ENCODE data around the gene SOSTDC1.
A peak's percentile ranks its signal among the peaks of the same experiment; 100 is the strongest.
"Not testable (repeated sequence)": the region's sequence is repeated elsewhere in the genome, so short reads cannot be mapped to it uniquely, and the experiment has no call there.

Gene SOSTDC1

GRCh38 chr7:16465469-16466361 lies at the start of gene SOSTDC1:
Gene SOSTDC1, minus strand, starts transcription at chr7:16465738. Its CDS starts 70 bp downstream, at chr7:16465668.
- peak within 1 kb of the TSS; percentile 37; the same call in 1 of the 2 replicates for H3K4me3 ChIP-seq (ENCODE audit: low read depth, low read length)
- H3K4me1 ChIP-seq (ENCODE audit: control insufficient read depth, insufficient read depth, low read length) = peaks cover 22% of the 10 kb centered on the region
- H3K36me3 ChIP-seq (ENCODE audit: control insufficient read depth, insufficient read depth, low read length) = no peaks in the 10 kb centered on the region
- no peak within 1 kb of the TSS for H3K9ac ChIP-seq (ENCODE audit: low read length)
- peak within 1 kb of the TSS; percentile 31; the same call in 1 of the 2 replicates for H3K27ac ChIP-seq (ENCODE audit: low read depth, low read length)
- H3K9me3 ChIP-seq (ENCODE audit: control insufficient read depth, insufficient read depth, low read depth, low read length) = no peaks in the 10 kb centered on the region
- no peaks in the 10 kb centered on the region for H3K27me3 ChIP-seq (ENCODE audit: control insufficient read depth, insufficient read depth, low read length)

- H3K4me1 ChIP-seq (ENCODE audit: control insufficient read depth, insufficient read depth, low read length) = peaks cover 14% of the 10 kb centered on the region
- H3K4me3 ChIP-seq (ENCODE audit: low read depth, low read length) = no peak overlapping the region
- H3K27ac ChIP-seq (ENCODE audit: low read depth, low read length) = no peak overlapping the region
- no peaks in the 10 kb centered on the region for H3K36me3 ChIP-seq (ENCODE audit: control insufficient read depth, insufficient read depth, low read length)
- no peaks in the 10 kb centered on the region for H3K9me3 ChIP-seq (ENCODE audit: control insufficient read depth, insufficient read depth, low read depth, low read length)
- no peaks in the 10 kb centered on the region for H3K27me3 ChIP-seq (ENCODE audit: control insufficient read depth, insufficient read depth, low read length)
- no peak overlapping the region for H3K9ac ChIP-seq (ENCODE audit: low read length)
Observed at GRCh38 chr7:16514729-16515128, 49.2 kb upstream of the SOSTDC1 start.

- H3K27ac ChIP-seq (ENCODE audit: low read depth, low read length) = no peak overlapping the region
- no peaks in the 10 kb centered on the region for H3K36me3 ChIP-seq (ENCODE audit: control insufficient read depth, insufficient read depth, low read length)
- H3K9ac ChIP-seq (ENCODE audit: low read length) = no peak overlapping the region
- peaks cover 14% of the 10 kb centered on the region for H3K4me1 ChIP-seq (ENCODE audit: control insufficient read depth, insufficient read depth, low read length)
- no peaks in the 10 kb centered on the region for H3K9me3 ChIP-seq (ENCODE audit: control insufficient read depth, insufficient read depth, low read depth, low read length)
- no peaks in the 10 kb centered on the region for H3K27me3 ChIP-seq (ENCODE audit: control insufficient read depth, insufficient read depth, low read length)
- no peak overlapping the region for H3K4me3 ChIP-seq (ENCODE audit: low read depth, low read length)
Observed at GRCh38 chr7:16514271-16514670, 48.7 kb upstream of the SOSTDC1 start.

- Histone ChIP-seq H3K9me3 (ENCODE audit: control insufficient read depth, insufficient read depth, low read depth, low read length) (no peaks in the 10 kb centered on the region), H3K4me1 (ENCODE audit: control insufficient read depth, insufficient read depth, low read length) (peaks cover 14% of the 10 kb centered on the region), H3K27me3 (ENCODE audit: control insufficient read depth, insufficient read depth, low read length) (no peaks in the 10 kb centered on the region), H3K27ac (ENCODE audit: low read depth, low read length) (no peak overlapping the region), H3K4me3 (ENCODE audit: low read depth, low read length) (no peak overlapping the region), H3K36me3 (ENCODE audit: control insufficient read depth, insufficient read depth, low read length) (no peaks in the 10 kb centered on the region), H3K9ac (ENCODE audit: low read length) (no peak overlapping the region)
Observed at GRCh38 chr7:16512097-16512496, 46.6 kb upstream of the SOSTDC1 start.

- Histone ChIP-seq H3K36me3 (ENCODE audit: control insufficient read depth, insufficient read depth, low read length) (no peaks in the 10 kb centered on the region), H3K9me3 (ENCODE audit: control insufficient read depth, insufficient read depth, low read depth, low read length) (no peaks in the 10 kb centered on the region), H3K9ac (ENCODE audit: low read length) (no peak overlapping the region), H3K4me3 (ENCODE audit: low read depth, low read length) (no peak overlapping the region), H3K4me1 (ENCODE audit: control insufficient read depth, insufficient read depth, low read length) (peaks cover 14% of the 10 kb centered on the region), H3K27ac (ENCODE audit: low read depth, low read length) (no peak overlapping the region), H3K27me3 (ENCODE audit: control insufficient read depth, insufficient read depth, low read length) (no peaks in the 10 kb centered on the region)
Observed at GRCh38 chr7:16511314-16511713, 45.8 kb upstream of the SOSTDC1 start.

- Histone ChIP-seq H3K27ac (ENCODE audit: low read depth, low read length) (no peak overlapping the region), H3K36me3 (ENCODE audit: control insufficient read depth, insufficient read depth, low read length) (no peaks in the 10 kb centered on the region), H3K27me3 (ENCODE audit: control insufficient read depth, insufficient read depth, low read length) (no peaks in the 10 kb centered on the region), H3K9me3 (ENCODE audit: control insufficient read depth, insufficient read depth, low read depth, low read length) (no peaks in the 10 kb centered on the region), H3K4me1 (ENCODE audit: control insufficient read depth, insufficient read depth, low read length) (peaks cover 14% of the 10 kb centered on the region), H3K4me3 (ENCODE audit: low read depth, low read length) (no peak overlapping the region), H3K9ac (ENCODE audit: low read length) (no peak overlapping the region)
Observed at GRCh38 chr7:16509829-16510228, 44.3 kb upstream of the SOSTDC1 start.

- H3K36me3 ChIP-seq (ENCODE audit: control insufficient read depth, insufficient read depth, low read length); H3K9me3 ChIP-seq (ENCODE audit: control insufficient read depth, insufficient read depth, low read depth, low read length); H3K27ac ChIP-seq (ENCODE audit: low read depth, low read length); H3K4me3 ChIP-seq (ENCODE audit: low read depth, low read length); H3K9ac ChIP-seq (ENCODE audit: low read length); H3K4me1 ChIP-seq (ENCODE audit: control insufficient read depth, insufficient read depth, low read length); H3K27me3 ChIP-seq (ENCODE audit: control insufficient read depth, insufficient read depth, low read length): not testable (repeated sequence)
Observed at GRCh38 chr7:16506422-16506821, 40.9 kb upstream of the SOSTDC1 start.

- H3K36me3 ChIP-seq (ENCODE audit: control insufficient read depth, insufficient read depth, low read length) = no peaks in the 10 kb centered on the region
- H3K27ac ChIP-seq (ENCODE audit: low read depth, low read length) = no peak overlapping the region
- H3K9ac ChIP-seq (ENCODE audit: low read length) = no peak overlapping the region
- no peaks in the 10 kb centered on the region; the same call in 1 of the 2 replicates for H3K9me3 ChIP-seq (ENCODE audit: control insufficient read depth, insufficient read depth, low read depth, low read length)
- no peak overlapping the region for H3K4me3 ChIP-seq (ENCODE audit: low read depth, low read length)
- H3K4me1 ChIP-seq (ENCODE audit: control insufficient read depth, insufficient read depth, low read length) = peaks cover 3% of the 10 kb centered on the region; the same call in 1 of the 2 replicates
- no peaks in the 10 kb centered on the region for H3K27me3 ChIP-seq (ENCODE audit: control insufficient read depth, insufficient read depth, low read length)
Observed at GRCh38 chr7:16504019-16504418, 38.5 kb upstream of the SOSTDC1 start.

- Histone ChIP-seq H3K4me3 (ENCODE audit: low read depth, low read length) (no peak overlapping the region), H3K9ac (ENCODE audit: low read length) (no peak overlapping the region), H3K27ac (ENCODE audit: low read depth, low read length) (no peak overlapping the region), H3K36me3 (ENCODE audit: control insufficient read depth, insufficient read depth, low read length) (no peaks in the 10 kb centered on the region), H3K4me1 (ENCODE audit: control insufficient read depth, insufficient read depth, low read length) (peaks cover 3% of the 10 kb centered on the region; the same call in 1 of the 2 replicates), H3K27me3 (ENCODE audit: control insufficient read depth, insufficient read depth, low read length) (no peaks in the 10 kb centered on the region), H3K9me3 (ENCODE audit: control insufficient read depth, insufficient read depth, low read depth, low read length) (no peaks in the 10 kb centered on the region; the same call in 1 of the 2 replicates)
Observed at GRCh38 chr7:16502303-16502702, 36.8 kb upstream of the SOSTDC1 start.

- Histone ChIP-seq H3K36me3 (ENCODE audit: control insufficient read depth, insufficient read depth, low read length) (no peaks in the 10 kb centered on the region), H3K9me3 (ENCODE audit: control insufficient read depth, insufficient read depth, low read depth, low read length) (no peaks in the 10 kb centered on the region; the same call in 1 of the 2 replicates), H3K9ac (ENCODE audit: low read length) (no peak overlapping the region), H3K4me3 (ENCODE audit: low read depth, low read length) (no peak overlapping the region), H3K27ac (ENCODE audit: low read depth, low read length) (no peak overlapping the region), H3K4me1 (ENCODE audit: control insufficient read depth, insufficient read depth, low read length) (no peaks in the 10 kb centered on the region), H3K27me3 (ENCODE audit: control insufficient read depth, insufficient read depth, low read length) (no peaks in the 10 kb centered on the region)
Observed at GRCh38 chr7:16498122-16498521, 32.6 kb upstream of the SOSTDC1 start.

- Histone ChIP-seq H3K9ac (ENCODE audit: low read length) (no peak overlapping the region), H3K4me3 (ENCODE audit: low read depth, low read length) (no peak overlapping the region), H3K4me1 (ENCODE audit: control insufficient read depth, insufficient read depth, low read length) (no peaks in the 10 kb centered on the region), H3K36me3 (ENCODE audit: control insufficient read depth, insufficient read depth, low read length) (no peaks in the 10 kb centered on the region), H3K27me3 (ENCODE audit: control insufficient read depth, insufficient read depth, low read length) (no peaks in the 10 kb centered on the region), H3K9me3 (ENCODE audit: control insufficient read depth, insufficient read depth, low read depth, low read length) (no peaks in the 10 kb centered on the region), H3K27ac (ENCODE audit: low read depth, low read length) (no peak overlapping the region)
Observed at GRCh38 chr7:16494955-16495719, 29.6 kb upstream of the SOSTDC1 start.
